Kidney (tissue), 14 donors: Measurements from ENCODE around the gene CCNT1. TPM values are rescaled to one million over a fixed set of nuclear protein-coding genes. Genes with fewer than 3 reads are reported as not detected.
"Not testable (repeated sequence)": the region's sequence is repeated elsewhere in the genome, so short reads cannot be mapped to it uniquely, and the experiment has no call there.

Source experiments
- DNase-seq, 5 donors: peaks; one replicate each; pipeline ENCODE4 v3.0.0-alpha.2; 2013 to 2020
- FAIRE-seq: peaks from 2 replicates; lab custom pipeline; 2012; peaks lifted over from hg19 to GRCh38; lab: Jason Lieb, UNC
- H3K27ac ChIP-seq, 2 donors: one replicate each; pipeline ENCODE4 v1.7.0; 2013; ENCODE audit warnings: low read depth in 2 of 2, low read length in 2 of 2, inconsistent platforms in 1 of 2
- H3K27me3 ChIP-seq: one replicate; pipeline ENCODE4 v1.7.1; 2013; ENCODE audit warnings: low read length, inconsistent platforms; ENCODE audit not compliant: control insufficient read depth, insufficient read depth
- H3K36me3 ChIP-seq, 3 donors: one replicate each; pipeline versions ENCODE4 v1.7.0 to v1.7.1; 2013; ENCODE audit warnings: low read length in 3 of 3, control low read depth in 1 of 3, inconsistent platforms in 1 of 3; ENCODE audit not compliant: insufficient read depth in 3 of 3, control insufficient read depth in 2 of 3
- H3K4me1 ChIP-seq, 3 donors: one replicate each; pipeline versions ENCODE4 v1.7.0 to v1.7.1; 2013; ENCODE audit warnings: low read length in 3 of 3, inconsistent platforms in 1 of 3, low read depth in 1 of 3; ENCODE audit not compliant: control insufficient read depth in 2 of 3, insufficient read depth in 2 of 3
- H3K4me3 ChIP-seq, 3 donors: one replicate each; pipeline versions ENCODE4 v1.7.0 to v1.8.1; 2013; ENCODE audit warnings: low read length in 3 of 3, control low read depth in 1 of 3, inconsistent platforms in 1 of 3
- H3K9ac ChIP-seq, 3 donors: one replicate each; pipeline versions ENCODE4 v1.7.0 to v1.7.1; 2013; ENCODE audit warnings: low read length in 3 of 3, control low read depth in 1 of 3, inconsistent platforms in 1 of 3
- H3K9me3 ChIP-seq, 3 donors: one replicate each; pipeline versions ENCODE4 v1.7.0 to v1.7.1; 2013; ENCODE audit warnings: low read length in 3 of 3, control low read depth in 1 of 3, inconsistent platforms in 1 of 3; ENCODE audit not compliant: control insufficient read depth in 2 of 3, insufficient read depth in 1 of 3
- intact Hi-C: fragments of 100-400 bp; cut with DNase I; formaldehyde crosslinking; loops from one replicate; pipeline ENCODE4 v1.11.1; 2022
- microRNA-seq: library from miRNA; unstranded; fragments of <30 nt; microRNA quantifications from one replicate; pipeline ENCODE4 v1.2.0, GENCODE V29; 2020
- polyA plus RNA-seq: library from polyadenylated mRNA; stranded (reverse); fragments of 350-450 nt; fragmentation: Illumina TruSeq; extraction: RNeasy Lipid Tissue Mini Kit (QIAGEN cat#74804); gene quantifications from one replicate; pipeline ENCODE4 v1.2.3, GENCODE V29; 2014; ENCODE audit warnings: low read depth, low replicate concordance; ENCODE audit not compliant: insufficient read depth
- total RNA-seq: library from RNA; stranded (reverse); fragmentation: NEBNext Ultra II Directional; extraction: Animal tissue kit (Norgen Biotek cat#: 25700); gene quantifications from one replicate; pipeline ENCODE4 v1.2.1, GENCODE V29; 2021
- TF ChIP-seq, protein P1 (sequence below): IDR thresholded peaks from 3 replicates; pipeline ENCODE4 v1.5.1; 2012; ENCODE audit warnings: mild to moderate bottlenecking, moderate library complexity, borderline replicate concordance; ENCODE audit not compliant: insufficient read depth; ENCODE audit errors: extremely low read depth
- donor health status: control.
- donor health status: control.
- donor health status: control.
- donor health status: control.
- donor health status: control.
- donor health status: DM: yes; HTN: yes; CAD: no.
- donor health status: Normal renal cell carcinoma (clear cell type).

CCNT1 gene
- total and polyA plus RNA-seq, 2 donors from 2014 or later: 4.1 to 39.4 TPM

GRCh38 chr12:48643011-48643410 is 73.5 kb downstream of the CCNT1 start:
- H3K27me3 ChIP-seq: no peaks in the 10 kb centered on the region
- no peaks in the 10 kb centered on the region for H3K9me3 ChIP-seq
- no peak overlapping the region for H3K9ac ChIP-seq
- TF ChIP-seq, protein P1, sequence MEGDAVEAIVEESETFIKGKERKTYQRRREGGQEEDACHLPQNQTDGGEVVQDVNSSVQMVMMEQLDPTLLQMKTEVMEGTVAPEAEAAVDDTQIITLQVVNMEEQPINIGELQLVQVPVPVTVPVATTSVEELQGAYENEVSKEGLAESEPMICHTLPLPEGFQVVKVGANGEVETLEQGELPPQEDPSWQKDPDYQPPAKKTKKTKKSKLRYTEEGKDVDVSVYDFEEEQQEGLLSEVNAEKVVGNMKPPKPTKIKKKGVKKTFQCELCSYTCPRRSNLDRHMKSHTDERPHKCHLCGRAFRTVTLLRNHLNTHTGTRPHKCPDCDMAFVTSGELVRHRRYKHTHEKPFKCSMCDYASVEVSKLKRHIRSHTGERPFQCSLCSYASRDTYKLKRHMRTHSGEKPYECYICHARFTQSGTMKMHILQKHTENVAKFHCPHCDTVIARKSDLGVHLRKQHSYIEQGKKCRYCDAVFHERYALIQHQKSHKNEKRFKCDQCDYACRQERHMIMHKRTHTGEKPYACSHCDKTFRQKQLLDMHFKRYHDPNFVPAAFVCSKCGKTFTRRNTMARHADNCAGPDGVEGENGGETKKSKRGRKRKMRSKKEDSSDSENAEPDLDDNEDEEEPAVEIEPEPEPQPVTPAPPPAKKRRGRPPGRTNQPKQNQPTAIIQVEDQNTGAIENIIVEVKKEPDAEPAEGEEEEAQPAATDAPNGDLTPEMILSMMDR: no peak
- peaks cover 0 to 2% (median 2%) of the 10 kb centered on the region in 3 donors for H3K36me3 ChIP-seq
- no peak for DNase-seq
- intact Hi-C loops: no loop called here
- no peak overlapping the region for H3K27ac ChIP-seq
- no peaks in the 10 kb centered on the region for H3K4me1 ChIP-seq
- no peak overlapping the region for H3K4me3 ChIP-seq
- no peak for FAIRE-seq

DNA sequence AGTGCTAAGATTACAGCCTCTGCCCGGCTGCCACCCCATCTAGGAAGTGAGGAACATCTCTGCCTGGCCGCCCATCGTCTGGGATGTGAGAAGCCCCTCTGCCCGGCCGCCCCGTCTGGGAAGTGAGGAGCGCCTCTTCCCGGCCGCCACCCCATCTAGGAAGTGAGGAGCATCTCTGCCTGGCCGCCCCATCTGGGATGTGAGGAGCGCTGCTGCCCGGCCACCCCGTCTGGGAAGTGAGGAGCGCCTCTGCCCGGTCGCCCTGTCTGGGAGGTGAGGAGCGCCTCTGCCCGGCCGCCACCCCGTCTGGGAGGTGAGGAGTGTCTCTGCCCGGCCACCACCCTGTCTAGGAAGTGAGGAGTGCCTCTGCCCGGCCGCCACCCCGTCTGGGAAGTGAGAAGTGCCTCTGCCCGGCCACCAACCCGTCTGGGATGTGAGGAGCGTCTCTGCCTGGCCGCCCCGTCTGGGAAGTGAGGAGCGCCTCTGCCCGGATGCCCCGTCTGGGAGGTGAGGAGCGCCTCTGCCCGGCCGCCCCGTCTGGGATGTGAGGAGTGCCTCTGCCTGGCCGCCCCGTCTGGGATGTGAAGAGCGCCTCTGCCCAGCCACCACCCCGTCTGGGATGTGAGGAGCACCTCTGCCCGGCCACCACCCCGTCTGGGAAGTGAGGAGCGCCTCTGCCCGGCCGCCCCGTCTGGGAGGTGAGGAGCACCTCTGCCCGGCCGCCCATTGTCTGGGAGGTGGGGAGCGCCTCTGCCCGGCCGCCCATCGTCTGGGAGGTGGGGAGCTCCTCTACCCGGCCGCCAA is 74.6 kb downstream of the CCNT1 start:
- H3K27me3 ChIP-seq, H3K9me3 ChIP-seq, H3K36me3 ChIP-seq, H3K9ac ChIP-seq, DNase-seq, H3K4me3 ChIP-seq, FAIRE-seq, H3K4me1 ChIP-seq, intact Hi-C loops, H3K27ac ChIP-seq: not testable (repeated sequence)

DNA sequence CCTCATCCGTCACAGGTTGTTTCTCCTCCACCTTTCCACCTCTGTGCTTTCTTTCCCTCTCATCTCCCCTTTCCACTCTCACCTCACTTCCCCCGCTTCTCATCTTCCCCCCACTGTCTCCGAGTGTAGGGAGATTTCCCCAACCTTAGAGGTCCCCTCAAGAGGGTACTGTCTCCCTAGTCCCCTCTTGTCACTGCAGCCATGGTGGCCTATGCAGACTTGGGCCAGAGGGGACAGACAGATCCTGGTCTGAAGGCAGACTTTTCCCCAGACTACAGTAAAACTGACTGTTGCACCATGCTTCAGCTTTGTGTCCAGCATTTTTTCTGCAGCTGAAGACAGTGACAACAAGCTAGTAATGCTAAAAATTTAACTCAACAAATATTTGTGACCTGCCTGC is 75.7 kb downstream of the CCNT1 start:
- intact Hi-C loops: no loop called here
- Histone ChIP-seq H3K9me3 (no peaks in the 10 kb centered on the region), H3K4me3 (no peak overlapping the region), H3K36me3 (peaks cover 0 to 2% (median 0%) of the 10 kb centered on the region in 3 donors), H3K27me3 (no peaks in the 10 kb centered on the region), H3K9ac (no peak overlapping the region), H3K4me1 (no peaks in the 10 kb centered on the region), H3K27ac (no peak overlapping the region)
- TF ChIP-seq, protein P1: no peak
- DNase-seq (no peak), FAIRE-seq (no peak)

- H3K4me3 ChIP-seq: no peak overlapping the region
- no peak for FAIRE-seq
- no peaks in the 10 kb centered on the region for H3K27me3 ChIP-seq
- peaks cover 0 to 2% (median 0%) of the 10 kb centered on the region in 3 donors for H3K36me3 ChIP-seq
- no peaks in the 10 kb centered on the region for H3K4me1 ChIP-seq
- H3K9ac ChIP-seq: no peak overlapping the region
- TF ChIP-seq, protein P1: no peak
- no peaks in the 10 kb centered on the region for H3K9me3 ChIP-seq
- no peak for DNase-seq
- H3K27ac ChIP-seq: no peak overlapping the region
- intact Hi-C loops: no loop called here
Measured at GRCh38 chr12:48640428-48640827, 76.1 kb downstream of the CCNT1 start.

Small RNAs within 50 kb of the gene (microRNA-seq; reads per million reads assigned to microRNA genes)
- 4.4 reads per million, percentile 6 among the genes with 10 or more reads in this experiment for gene MIR1291

Other genes starting within 250 kb of the CCNT1 start
- not detected for gene ANP32D, start 244.1 kb downstream of the CCNT1 start, total RNA-seq
- not detected for gene ANP32D, start 244.1 kb downstream of the CCNT1 start, polyA plus RNA-seq
- not detected for gene C12orf54, start 234.2 kb downstream of the CCNT1 start, total RNA-seq
- gene C12orf54, start 234.2 kb downstream of the CCNT1 start, polyA plus RNA-seq: not detected
- not detected for gene OR8S1, start 191.1 kb downstream of the CCNT1 start, total RNA-seq
- not detected for gene OR8S1, start 191.1 kb downstream of the CCNT1 start, polyA plus RNA-seq
- not detected for gene LALBA, start 146.7 kb downstream of the CCNT1 start, total RNA-seq
- not detected for gene LALBA, start 146.7 kb downstream of the CCNT1 start, polyA plus RNA-seq
- 32.2 TPM for gene KANSL2, start 34.5 kb downstream of the CCNT1 start, total RNA-seq
- gene KANSL2, start 34.5 kb downstream of the CCNT1 start, polyA plus RNA-seq: 24.6 TPM
- 66.9 TPM for gene ADCY6, start 72.4 kb upstream of the CCNT1 start, total RNA-seq
- 27.3 TPM for gene ADCY6, start 72.4 kb upstream of the CCNT1 start, polyA plus RNA-seq
- 19.6 TPM for gene CACNB3, start 101.8 kb upstream of the CCNT1 start, total RNA-seq
- 17.9 TPM for gene CACNB3, start 101.8 kb upstream of the CCNT1 start, polyA plus RNA-seq
- gene DDX23, start 135.5 kb upstream of the CCNT1 start, total RNA-seq: 65.5 TPM
- gene DDX23, start 135.5 kb upstream of the CCNT1 start, polyA plus RNA-seq: 31.9 TPM
- 1.0 TPM for gene RND1, start 149.2 kb upstream of the CCNT1 start, total RNA-seq
- gene RND1, start 149.2 kb upstream of the CCNT1 start, polyA plus RNA-seq: 2.2 TPM
- gene FKBP11, start 208.8 kb upstream of the CCNT1 start, total RNA-seq: 35.3 TPM
- gene FKBP11, start 208.8 kb upstream of the CCNT1 start, polyA plus RNA-seq: 20.1 TPM
- gene ARF3, start 240.8 kb upstream of the CCNT1 start, total RNA-seq: 229 TPM
- 111 TPM for gene ARF3, start 240.8 kb upstream of the CCNT1 start, polyA plus RNA-seq